Lung (tissue), 12 donors: ENCODE measurements around the gene STX3. TPM values are rescaled to one million over a fixed set of nuclear protein-coding genes. Genes with fewer than 3 reads are reported as not detected.

Source experiments
- ATAC-seq: fragments of 200-7000 bp; cut with Tn5 transposase; one replicate; pipeline ENCODE4 v1.9.1; 2020; ENCODE audit warnings: moderate number of reproducible peaks; ENCODE audit not compliant: insufficient read depth, low FRiP score
- DNase-seq, 3 donors: peaks; one replicate each; pipeline ENCODE4 v3.0.0-alpha.2; 2013 to 2017
- H3K27ac ChIP-seq, 2 donors: one replicate each; pipeline ENCODE4 v1.5.1; 2013; ENCODE audit warnings: mild to moderate bottlenecking in 2 of 2, moderate library complexity in 2 of 2, control low read depth in 1 of 2, inconsistent platforms in 1 of 2, low read depth in 1 of 2, low read length in 1 of 2
- H3K27me3 ChIP-seq, 3 donors: one replicate each; pipeline ENCODE4 v1.5.1; 2013; ENCODE audit warnings: low read length in 2 of 3; ENCODE audit not compliant: control insufficient read depth in 3 of 3, insufficient read depth in 3 of 3
- H3K36me3 ChIP-seq, 4 donors: one replicate each; pipeline ENCODE4 v1.5.1; 2013; ENCODE audit warnings: low read length in 4 of 4, mild to moderate bottlenecking in 1 of 4, moderate library complexity in 1 of 4; ENCODE audit not compliant: control insufficient read depth in 4 of 4, insufficient read depth in 4 of 4
- H3K4me1 ChIP-seq, 5 donors: one replicate each; pipeline ENCODE4 v1.5.1; 2013; ENCODE audit warnings: low read length in 5 of 5, mild to moderate bottlenecking in 2 of 5, moderate library complexity in 1 of 5; ENCODE audit not compliant: control insufficient read depth in 5 of 5, insufficient read depth in 5 of 5
- H3K4me3 ChIP-seq: one replicate; pipeline ENCODE4 v1.5.1; 2013; ENCODE audit warnings: mild to moderate bottlenecking, control low read depth, moderate library complexity
- H3K9ac ChIP-seq, 2 donors: one replicate each; pipeline ENCODE4 v1.5.1; 2013; ENCODE audit warnings: low read length in 2 of 2, control low read depth in 1 of 2; ENCODE audit not compliant: insufficient read depth in 1 of 2
- H3K9me3 ChIP-seq, 4 donors: one replicate each; pipeline ENCODE4 v1.5.1; 2013; ENCODE audit warnings: low read length in 3 of 4, mild to moderate bottlenecking in 1 of 4, moderate library complexity in 1 of 4; ENCODE audit not compliant: control insufficient read depth in 4 of 4, insufficient read depth in 3 of 4
- CTCF ChIP-seq: IDR thresholded peaks from 2 replicates; pipeline ENCODE4 v1.5.1; 2012; ENCODE audit warnings: mild to moderate bottlenecking; ENCODE audit errors: control extremely low read depth, extremely low read depth
- WGBS, 2 donors: extraction: QIAGEN DNeasy Blood & Tissue Kit; methylation state at CpG; one replicate each; pipeline ENCODE4 v1.1.7; 2013; 5-methylcytosine and 5-hydroxymethylcytosine counted together
- polyA plus RNA-seq, 2 donors: library from polyadenylated mRNA; stranded (reverse); fragments of 200-250 nt; gene quantifications; one replicate each; pipeline ENCODE4 v1.2.1, GENCODE V29; 2013
- total RNA-seq, 2 donors: library from RNA; depleted of rRNA in 1 of 2; stranded (reverse); fragments of >200 nt in 1 of 2; gene quantifications; one replicate each; pipeline ENCODE4 v1.2.1, GENCODE V29; 2014 to 2021
- donor health status: control.
- donor health status: control.
- donor health status: Bipolar disorder and iron deficiency.
- donor health status: healthy.
- donor health status: DM: yes; HTN: yes; CAD: no.

STX3 gene
- total and polyA plus RNA-seq, 4 donors: 38.9 to 61.5 (median 47.0) TPM

- H3K4me3 ChIP-seq: no peak overlapping the region
- no peak overlapping the region for H3K9ac ChIP-seq
- no peak overlapping the region for H3K27ac ChIP-seq
- WGBS, 2 donors: 36 to 57% methylated on average over 3 of the region's 3 CpGs
- H3K4me1 ChIP-seq: no peaks in the 10 kb centered on the region
- no peaks in the 10 kb centered on the region for H3K9me3 ChIP-seq
- no peaks in the 10 kb centered on the region for H3K36me3 ChIP-seq
- ATAC-seq (no peak), DNase-seq (no peak)
- H3K27me3 ChIP-seq: no peaks in the 10 kb centered on the region
- TF ChIP-seq CTCF: no peak
These were observed 27.0 kb upstream of the STX3 start for GRCh38 chr11:59728154-59728553.

- Histone ChIP-seq H3K9ac (no peak overlapping the region), H3K9me3 (no peaks in the 10 kb centered on the region), H3K4me3 (no peak overlapping the region), H3K36me3 (no peaks in the 10 kb centered on the region), H3K27ac (no peak overlapping the region), H3K4me1 (no peaks in the 10 kb centered on the region), H3K27me3 (no peaks in the 10 kb centered on the region)
- DNase-seq: no peak
- no peak for TF ChIP-seq CTCF
- 33 to 46% methylated on average over 1 of the region's 1 CpG for WGBS, 2 donors
- ATAC-seq: no peak
These were observed 26.3 kb upstream of the STX3 start for GRCh38 chr11:59728913-59729312.

GRCh38 chr11:59729834-59730233 is 25.3 kb upstream of the STX3 start:
- Histone ChIP-seq H3K4me1 (no peaks in the 10 kb centered on the region), H3K4me3 (no peak overlapping the region), H3K9me3 (no peaks in the 10 kb centered on the region), H3K27me3 (no peaks in the 10 kb centered on the region), H3K36me3 (no peaks in the 10 kb centered on the region), H3K9ac (no peak overlapping the region), H3K27ac (no peak overlapping the region)
- TF ChIP-seq CTCF: no peak
- ATAC-seq (no peak), DNase-seq (no peak)
- 38 to 74% methylated on average over 5 of the region's 5 CpGs for WGBS, 2 donors

- no peak for TF ChIP-seq CTCF
- no peak overlapping the region for H3K27ac ChIP-seq
- ATAC-seq: no peak
- H3K4me1 ChIP-seq: no peaks in the 10 kb centered on the region
- WGBS, 2 donors: 43 to 71% methylated on average over 2 of the region's 2 CpGs
- no peaks in the 10 kb centered on the region for H3K9me3 ChIP-seq
- no peak for DNase-seq
- no peaks in the 10 kb centered on the region for H3K36me3 ChIP-seq
- no peak overlapping the region for H3K4me3 ChIP-seq
- no peak overlapping the region for H3K9ac ChIP-seq
- H3K27me3 ChIP-seq: no peaks in the 10 kb centered on the region
These were observed 24.1 kb upstream of the STX3 start for GRCh38 chr11:59730896-59731565.
